NCI-H82 (cell line): ENCODE measurements around the gene FIBCD1.
A peak's percentile ranks its signal among the peaks of the same experiment; 100 is the strongest.

ENCODE experiments used
- DNase-seq: peaks from one replicate; lab custom pipeline; 2025; lab: John Stamatoyannopoulos, UW

The FIBCD1 gene, protein sequence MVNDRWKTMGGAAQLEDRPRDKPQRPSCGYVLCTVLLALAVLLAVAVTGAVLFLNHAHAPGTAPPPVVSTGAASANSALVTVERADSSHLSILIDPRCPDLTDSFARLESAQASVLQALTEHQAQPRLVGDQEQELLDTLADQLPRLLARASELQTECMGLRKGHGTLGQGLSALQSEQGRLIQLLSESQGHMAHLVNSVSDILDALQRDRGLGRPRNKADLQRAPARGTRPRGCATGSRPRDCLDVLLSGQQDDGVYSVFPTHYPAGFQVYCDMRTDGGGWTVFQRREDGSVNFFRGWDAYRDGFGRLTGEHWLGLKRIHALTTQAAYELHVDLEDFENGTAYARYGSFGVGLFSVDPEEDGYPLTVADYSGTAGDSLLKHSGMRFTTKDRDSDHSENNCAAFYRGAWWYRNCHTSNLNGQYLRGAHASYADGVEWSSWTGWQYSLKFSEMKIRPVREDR

DNA sequence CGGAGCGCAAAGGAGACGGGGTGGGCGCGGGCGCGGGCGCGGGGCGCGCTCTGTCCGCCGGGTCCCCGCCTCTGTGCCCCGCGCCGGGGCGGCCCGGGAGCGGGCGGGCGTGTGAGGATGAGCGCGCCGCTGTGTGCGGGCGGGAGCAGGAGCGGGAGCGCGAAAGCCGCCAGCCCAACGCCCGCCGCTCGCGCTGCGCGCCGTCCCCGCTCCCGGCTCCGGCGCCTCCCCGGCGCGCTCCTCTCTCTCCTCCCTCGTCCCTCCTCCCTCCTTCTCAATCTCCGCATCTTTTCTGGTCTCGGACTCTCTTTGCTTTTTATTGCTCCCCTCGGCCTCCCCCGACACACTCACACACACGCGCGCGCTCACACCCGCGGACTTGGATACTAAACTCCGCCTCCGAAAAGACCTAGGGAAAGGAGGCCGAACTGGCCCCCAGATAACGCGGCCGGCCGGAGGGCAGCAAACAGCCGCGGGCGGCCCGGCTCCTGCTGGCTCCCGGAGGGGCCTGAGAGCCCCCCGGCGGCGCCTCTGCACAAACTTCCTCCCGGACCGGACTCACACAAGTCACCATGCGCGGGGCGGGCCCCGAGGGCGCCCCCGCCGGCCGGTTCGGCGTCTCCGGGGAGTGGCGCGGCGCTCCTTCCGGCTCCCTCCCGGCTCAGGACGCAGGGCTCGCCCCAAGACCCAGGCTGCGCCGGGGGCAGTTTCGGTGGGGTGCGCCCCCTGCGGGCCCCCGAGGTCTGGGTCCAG, at the start of gene FIBCD1:
TSS of gene FIBCD1 (minus strand) at position 596 of the 753 bp plus-strand sequence. CDS start 640 bp downstream, outside the sequence.
- DNase-seq, result peak; percentile 17

DNA sequence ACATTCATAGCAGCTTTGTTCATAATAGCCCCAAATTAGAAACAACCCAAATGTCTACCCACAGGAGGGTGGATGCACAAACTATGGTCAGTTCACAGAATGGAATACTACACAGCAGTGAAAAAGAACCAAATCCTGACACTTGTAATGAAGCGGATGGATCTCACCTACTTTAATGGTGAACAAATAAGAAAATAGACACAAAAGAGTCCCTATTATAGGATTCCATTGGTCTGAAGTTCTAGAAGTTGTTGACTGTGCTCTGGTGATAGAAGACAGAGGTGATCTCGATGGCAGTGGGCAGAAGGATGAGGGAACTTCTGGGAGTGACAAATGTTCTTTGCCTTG, 49.3 kb upstream of the FIBCD1 start:
- DNase-seq, result no peak

DNA sequence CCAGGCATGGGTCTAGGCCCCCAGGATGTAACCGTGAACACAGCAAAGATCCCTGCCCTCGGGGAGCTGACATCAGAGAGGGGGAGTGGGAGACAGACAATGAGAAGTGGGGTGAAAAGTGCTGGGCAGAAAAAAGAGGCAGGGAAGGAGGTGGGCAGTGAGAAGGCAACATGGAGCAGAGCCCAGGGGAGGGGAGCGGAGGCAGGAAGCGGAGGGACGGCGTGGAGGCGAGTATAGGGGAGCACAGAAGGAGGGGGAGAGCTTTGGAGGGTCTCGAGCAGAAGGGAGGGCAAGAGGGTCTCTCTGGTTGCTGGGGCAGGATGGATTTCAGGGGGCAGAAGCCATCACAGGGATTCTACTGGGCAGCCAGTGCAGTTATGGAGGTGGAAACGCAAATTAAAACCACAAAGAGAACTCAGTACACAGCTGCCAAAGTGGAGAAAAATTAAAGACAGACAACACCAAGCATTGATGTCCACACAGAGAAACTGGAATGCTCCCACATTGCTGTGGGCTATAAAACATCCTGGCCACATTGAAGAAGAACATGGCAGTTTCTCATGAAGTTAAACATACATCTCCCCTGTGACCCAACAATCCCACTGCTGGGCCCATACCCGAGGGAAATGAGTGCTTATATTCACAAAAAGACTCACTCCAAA, 48.8 kb upstream of the FIBCD1 start:
- DNase-seq, result no peak

DNA sequence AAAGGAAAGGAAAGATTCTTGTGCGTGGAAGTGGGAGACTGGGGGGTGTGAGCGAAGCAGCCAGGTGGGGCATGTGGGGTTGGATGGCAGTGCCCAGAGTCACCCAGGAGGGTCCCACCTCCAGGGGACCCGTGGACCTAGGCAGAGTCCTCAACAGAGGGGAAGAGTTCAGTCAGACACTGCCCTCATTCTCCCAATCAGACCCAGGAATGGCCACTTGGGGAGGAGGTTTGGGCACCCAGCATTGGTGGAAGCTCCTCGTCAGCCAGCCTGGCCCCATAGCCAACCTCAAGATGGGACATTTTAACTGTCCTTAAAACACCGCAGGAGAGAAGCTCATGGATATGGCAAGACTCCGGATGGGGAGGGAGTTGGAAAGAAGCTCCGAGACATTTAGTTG, 48.0 kb upstream of the FIBCD1 start:
- no peak for DNase-seq

DNA sequence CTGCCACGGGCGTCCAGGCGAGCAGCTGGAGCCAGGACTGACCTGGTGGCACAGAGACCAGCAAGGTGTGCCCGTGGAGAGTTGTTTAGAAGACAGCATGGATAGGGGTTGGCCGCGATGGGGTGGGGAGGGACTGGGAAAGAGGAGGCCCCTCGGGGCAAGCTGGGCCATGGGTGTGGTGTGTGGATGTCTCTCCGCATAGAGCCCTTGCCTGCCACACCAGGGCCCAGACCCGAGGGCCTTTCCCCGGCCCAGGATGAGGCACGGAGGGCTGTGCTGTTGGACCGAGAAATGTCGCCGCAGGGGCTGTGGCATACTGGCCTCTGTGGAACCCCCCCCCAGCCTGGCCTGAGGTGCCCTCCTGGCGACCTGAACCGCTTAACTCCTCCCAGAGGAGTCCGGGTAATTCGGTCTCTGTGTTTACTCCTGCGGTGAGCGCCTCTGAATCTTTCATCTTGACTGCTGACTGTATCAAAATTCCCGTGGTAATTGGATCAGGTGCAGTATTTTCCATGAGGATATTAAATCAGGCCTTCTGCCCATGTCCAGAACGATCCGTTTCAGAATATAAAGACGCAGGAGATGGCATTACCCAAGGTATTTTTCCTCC, 47.4 kb upstream of the FIBCD1 start:
- peak; percentile 94 for DNase-seq

DNA sequence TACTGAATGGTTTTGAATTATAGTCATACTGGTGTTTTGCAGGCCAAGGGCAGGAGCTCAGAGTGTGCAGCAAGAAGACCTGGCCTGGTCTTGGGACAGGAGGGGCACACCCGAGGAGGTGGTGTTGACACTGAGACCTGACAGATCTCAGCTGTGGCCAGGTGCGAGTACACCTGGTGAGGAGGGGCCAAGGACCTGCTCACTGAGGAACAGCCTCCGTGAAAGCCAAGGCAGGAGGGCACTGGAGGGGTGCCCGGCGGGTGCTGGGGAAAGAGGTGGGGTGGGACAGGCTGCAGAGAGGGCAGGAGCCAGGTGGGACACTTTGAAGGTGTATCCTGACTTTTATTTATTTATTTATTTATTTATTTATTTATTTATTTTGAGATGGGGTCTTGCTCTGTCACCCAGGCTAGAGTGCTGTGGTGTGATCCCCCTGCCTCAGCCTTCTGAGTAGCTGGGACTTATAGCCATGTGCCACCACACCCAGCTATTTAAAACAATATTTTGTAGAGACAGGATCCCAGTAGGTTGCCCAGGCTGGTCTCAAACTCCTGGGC, 46.6 kb upstream of the FIBCD1 start:
- no peak for DNase-seq

DNA sequence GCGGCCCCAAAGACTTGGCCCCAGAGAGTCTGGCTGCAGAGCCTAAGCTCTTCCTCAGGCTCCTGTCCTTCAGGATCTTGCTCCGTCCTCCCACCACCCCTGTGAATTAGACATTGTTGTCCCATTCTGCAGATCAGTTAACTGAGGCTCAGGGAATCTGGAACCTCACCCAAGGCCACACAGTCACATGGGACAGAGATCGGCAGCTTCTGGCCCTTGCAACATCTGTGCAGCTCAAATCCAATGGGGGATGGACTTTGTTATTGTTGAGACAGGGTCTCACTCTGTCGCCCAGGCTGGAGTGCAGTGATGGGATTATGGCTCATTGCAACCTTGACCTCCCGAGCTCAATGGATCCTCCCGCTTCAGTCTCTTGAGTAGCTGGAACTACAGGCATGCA, 46.0 kb upstream of the FIBCD1 start:
- DNase-seq, result peak; percentile 70

DNA sequence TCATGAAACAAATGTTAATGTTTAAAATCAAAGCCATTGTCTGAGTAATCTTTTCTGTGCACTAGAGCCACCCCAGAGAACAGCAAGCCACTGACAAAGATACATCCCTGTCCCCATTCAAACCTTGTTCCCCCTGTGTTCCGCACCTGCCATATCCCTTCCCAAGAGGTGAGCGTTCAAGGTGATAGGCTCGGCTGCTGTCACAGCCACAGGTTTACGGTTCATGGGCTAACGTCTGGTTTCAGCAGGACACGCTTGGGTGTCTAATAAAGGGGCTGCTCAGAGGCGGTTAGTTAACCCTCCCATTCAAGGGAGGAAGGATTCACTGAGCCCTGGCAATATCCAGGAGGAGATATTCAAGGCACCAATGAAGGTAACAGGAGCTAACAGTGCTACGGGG, 45.5 kb upstream of the FIBCD1 start:
- DNase-seq, result no peak

DNA sequence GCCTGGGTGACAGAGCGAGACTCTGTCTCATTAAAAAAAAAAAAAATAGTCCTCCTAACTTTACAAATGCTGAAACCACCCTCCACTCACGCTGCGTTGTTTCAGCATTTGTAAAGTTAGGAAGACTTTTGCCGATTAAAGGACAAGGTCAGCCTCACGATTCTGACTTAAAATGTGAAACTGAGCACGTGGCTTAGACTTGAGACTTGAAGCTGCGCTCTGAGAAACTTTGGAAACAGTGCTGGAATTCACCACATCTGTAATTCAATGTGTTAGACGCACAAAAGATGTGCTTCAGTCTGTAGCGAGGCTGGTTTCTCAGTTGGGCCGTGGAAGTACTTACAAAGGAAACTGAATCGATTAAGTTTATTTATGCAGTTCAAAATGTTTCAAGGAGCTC, 44.9 kb upstream of the FIBCD1 start:
- DNase-seq, result no peak

DNA sequence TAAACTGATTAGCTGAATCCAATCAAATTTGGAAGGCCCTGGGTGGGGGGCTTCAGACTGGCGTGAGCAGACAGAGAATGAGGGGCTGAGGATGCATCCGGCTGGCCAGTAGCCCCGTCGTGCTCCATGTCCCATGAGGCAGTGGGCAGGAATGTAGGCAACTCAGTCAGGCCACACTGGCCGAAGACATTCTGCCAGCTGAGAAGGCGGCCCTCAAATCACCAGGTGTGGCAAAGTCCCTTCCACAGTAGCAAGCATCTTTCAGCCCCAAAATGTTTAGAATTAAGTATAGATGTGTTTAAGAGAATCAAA, 44.3 kb upstream of the FIBCD1 start:
- DNase-seq, result no peak

DNA sequence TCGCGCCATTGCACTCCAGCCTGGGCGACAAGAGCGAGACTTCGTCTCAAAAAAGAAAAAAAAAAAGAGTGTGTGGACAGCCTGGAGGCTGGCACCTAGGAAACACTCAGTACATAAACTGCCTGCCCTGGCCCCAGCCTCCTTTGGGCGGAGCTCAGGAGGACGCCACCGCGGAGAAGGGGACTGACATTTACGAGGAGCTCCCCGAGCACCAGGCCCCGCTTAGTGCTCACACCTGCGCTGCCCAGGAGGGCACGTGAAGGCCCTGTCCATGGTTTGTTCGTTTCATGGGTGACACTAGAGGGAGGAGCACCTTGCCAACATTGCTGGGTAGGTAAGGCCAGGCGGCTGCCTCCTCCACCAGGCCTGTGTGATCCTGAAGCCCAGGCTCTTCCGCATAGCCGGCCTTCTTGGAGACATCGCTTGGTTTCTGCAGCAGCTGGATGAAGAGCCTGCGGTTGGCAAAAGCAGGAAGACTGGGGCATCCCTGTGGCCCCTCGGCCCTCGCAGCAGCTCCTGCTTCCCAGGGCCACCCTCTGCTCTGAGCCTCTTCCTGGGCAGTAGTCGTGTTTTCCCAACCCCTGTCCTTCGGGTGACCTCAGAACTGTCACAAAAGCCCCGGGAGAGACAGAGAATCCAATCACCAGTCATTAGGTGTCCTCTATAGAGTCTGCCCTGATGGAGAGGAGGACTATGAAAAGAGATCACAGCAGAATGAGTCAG, 43.8 kb upstream of the FIBCD1 start:
- peak; percentile 47 for DNase-seq

DNA sequence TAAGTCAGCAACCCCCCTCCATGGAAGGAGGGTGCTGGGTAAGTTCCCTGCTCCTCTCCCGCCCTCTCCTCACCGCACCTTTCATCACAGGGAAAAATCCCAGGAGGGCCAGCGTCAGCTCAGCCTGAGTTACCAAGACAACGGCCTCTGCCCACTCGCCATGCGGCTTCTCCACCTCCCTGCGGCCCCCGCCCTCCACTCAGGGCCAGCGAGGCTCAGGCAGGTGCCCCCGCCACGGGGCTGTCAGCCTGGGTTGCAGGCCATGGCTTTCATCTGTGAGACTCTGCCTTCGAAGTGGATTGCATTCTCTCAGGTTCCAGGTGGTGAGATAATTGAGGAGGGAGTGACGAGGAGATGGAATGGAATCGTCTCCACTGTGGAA, 42.7 kb upstream of the FIBCD1 start:
- no peak for DNase-seq

DNA sequence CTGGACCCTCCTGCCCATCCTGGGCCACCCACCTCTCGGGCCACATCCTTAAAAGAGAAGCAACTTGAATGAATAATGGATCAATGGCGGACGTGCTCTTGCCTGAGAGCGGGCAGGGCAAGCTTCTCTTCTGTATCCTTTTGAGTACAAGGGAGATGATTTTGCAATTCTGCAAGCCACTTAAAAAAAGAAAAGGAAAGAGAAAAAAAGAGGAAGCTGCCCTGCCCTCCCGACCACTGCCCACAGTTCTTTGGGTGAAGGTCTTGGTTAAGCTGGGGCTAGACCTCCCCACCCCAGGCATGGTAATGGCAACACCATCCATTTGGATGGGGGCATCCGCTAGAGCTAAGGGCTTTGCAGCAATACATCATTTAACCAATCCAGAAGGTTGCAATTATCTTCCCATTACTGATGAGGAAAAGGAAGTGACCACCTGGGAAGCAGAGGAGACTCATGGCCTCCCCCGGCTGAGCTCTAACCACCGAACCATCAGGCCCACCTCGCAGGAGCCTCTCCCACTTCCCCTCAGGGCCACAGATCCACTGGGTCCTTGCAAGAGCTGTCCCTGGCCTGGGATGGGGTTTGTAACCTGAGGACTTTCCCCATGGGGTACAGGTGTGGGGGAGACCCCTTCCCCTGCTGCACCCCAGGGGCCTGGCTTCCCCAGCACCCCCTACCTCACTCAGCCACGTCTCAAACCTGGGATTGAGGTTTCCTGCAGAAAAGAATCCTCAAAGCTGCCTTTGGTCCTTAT, 42.1 kb upstream of the FIBCD1 start:
- DNase-seq, result no peak

DNA sequence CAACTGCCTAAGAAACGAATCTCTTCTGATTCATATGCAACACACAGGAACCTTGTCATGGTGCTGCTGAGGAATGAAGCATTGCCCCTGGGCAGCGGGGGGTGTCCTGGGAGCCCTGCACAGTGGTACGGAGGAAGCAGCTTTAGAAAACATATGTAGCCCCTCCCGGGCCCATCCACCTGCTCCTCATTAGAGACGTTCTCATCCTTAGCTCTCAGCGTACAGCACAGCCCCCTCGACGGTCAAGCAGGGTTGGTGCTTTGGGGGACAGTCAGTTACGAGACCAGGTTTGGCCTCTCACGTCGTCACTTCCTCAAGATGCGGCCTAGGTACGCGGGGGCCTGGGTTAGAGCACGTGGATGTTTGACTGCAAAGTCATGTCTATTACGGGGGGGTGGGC, 41.5 kb upstream of the FIBCD1 start:
- no peak for DNase-seq

DNA sequence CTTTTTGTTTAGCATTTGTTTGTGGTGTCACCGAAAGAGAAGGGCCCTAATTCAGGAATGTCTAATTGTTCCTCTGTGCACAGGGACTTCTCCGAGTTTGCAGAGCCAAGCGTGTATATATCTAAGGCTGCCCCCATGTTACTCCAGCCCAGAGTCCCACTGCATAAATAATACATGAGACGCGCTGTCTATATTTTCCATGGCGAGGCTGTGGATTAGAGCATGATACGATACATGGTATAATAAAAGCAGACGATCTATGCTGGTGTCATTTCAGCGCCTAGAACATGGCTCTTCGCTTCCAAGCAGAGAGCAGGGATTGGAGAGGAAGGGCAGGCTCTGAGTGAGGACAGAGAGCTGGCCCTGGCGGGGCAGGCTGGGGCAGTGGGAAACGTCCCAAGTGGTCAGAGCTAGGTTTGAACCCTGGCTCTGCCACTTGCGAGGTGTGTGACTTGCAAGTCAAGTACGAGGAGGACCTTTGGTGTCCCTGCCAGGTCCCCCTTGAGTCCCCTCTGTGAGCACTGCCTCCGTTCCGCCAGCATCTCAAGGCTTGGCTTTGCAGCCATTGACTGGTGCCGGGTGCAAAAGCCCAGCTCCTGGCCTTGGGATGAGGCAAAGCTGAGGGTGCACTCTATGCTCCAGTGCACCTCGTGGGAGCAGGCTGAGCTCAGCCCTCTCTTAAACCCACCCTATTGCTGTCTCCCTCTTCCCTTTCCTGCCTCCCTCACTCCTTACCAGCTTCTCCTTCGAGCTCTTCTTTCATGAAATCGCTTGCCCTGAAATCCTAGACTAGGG, 40.7 kb upstream of the FIBCD1 start:
- no peak for DNase-seq

DNA sequence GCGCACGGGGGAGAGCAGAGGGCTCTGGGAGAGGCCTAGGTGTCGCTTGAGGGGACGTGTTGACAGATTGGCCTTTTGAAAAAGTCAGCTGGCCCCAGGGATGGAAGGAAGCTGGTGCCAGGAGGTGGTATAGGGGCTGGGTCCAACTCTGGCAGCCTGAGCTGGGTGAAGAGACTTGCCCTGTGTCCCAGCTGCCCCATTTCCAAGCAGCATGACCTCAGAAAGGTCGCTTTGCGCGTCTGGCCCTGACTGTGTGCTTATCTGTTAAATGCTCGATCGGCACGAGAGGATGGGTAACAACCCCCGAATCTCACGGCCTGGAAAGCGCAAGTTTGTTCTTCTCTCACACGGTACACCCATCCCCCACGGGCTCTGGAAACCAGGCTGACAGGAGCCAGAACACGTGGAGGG, 38.8 kb upstream of the FIBCD1 start:
- no peak for DNase-seq

DNA sequence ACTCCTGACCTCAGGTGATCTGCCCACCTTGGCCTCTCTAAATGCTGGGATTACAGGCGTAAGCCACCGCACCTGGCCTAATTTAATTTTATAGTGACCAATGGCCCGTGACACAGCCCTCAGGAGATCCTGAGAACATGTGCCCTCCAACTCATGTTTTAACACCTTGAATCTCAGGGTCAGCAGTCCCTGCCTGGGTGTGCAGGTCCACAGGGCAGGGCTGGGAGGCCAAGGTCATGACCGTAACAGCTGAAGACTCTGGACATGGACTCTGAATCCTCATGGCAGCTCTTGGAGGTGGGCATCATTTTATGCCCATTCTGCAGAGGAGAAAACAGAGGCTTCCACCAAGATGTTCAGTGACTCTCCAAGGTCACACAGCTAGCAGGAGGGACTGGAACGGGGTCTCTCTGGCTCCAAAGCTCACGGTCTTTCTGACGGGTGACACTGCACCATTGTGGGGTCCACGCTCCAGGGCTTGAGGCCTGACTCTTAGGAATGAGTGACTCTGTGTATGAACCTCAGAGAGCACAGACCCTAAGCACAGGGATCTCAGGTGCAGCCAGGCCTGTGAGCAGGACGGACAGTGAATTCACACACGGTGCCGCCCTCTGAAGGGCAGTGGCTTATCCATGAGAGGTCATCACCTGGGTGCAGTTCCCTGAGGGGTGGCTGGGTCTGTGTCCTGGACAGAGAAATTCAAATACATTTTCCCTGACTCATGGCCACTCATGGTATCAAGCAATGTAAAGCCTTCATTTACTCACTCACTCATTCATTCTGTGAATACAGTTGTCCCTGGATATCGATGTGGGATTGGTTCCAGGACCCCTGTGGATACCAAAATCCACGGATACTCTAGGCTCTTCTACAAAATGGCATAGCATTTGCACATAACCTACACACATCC, 37.1 kb upstream of the FIBCD1 start:
- no peak for DNase-seq

DNA sequence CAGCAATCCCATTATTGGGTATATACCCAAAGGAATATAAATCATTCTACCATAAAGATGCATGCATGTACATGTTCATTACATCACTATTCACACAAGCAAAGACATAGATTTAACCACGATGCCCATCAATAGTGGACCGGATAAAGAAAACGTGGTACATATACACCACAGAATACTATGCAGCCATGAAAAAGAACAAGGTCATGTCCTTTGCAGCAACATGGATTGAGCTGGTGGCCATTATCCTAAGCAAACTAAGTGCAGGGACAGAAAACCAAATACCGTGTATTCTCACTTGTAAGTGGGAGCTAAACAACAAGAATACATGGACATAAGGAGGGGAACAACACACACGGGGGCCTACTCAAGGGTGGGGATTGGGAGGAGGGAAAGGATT, 36.1 kb upstream of the FIBCD1 start:
- DNase-seq, result no peak

DNA sequence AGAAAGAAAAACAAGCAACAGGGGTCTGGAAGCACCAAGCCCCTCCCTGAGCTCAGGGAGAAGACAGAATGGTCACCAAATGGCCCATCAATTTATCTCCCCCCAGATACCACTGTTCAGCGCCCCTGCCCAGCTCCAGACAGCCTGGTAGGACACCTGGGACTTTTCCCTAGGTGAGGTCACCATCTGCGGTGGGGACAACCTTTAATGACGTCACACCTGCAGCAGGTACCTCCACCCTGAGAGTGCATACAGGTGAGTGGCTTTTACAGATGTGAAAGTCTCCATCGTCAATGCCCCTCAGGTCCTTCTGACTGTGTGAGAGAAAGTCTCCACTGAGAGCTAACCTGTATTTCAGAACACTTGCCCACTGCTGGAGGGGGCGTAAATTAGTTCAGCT, 35.6 kb upstream of the FIBCD1 start:
- DNase-seq, result no peak
